A673 (cell line): ENCODE measurements around the gene LYPD5.

Experiments
- EZH2 ChIP-seq: fragments of 200-600 bp; sonication (generic); IDR thresholded peaks from 2 replicates; pipeline ENCODE4 v1.6.1; 2017; ENCODE audit warnings: borderline replicate concordance, low read depth, mild to moderate bottlenecking, mixed read lengths, antibody characterized with exemption, low read length; ENCODE audit not compliant: poor library complexity, severe bottlenecking
- TF ChIP-seq, protein P1 (sequence below): fragments of 300-800, 200-600 bp; sonication (generic); conservative IDR thresholded peaks from 2 replicates; pipeline ENCODE4 v1.5.1; 2017; ENCODE audit warnings: low read depth, mild to moderate bottlenecking, antibody characterized with exemption, low read length, moderate library complexity, mixed read lengths

DNA sequence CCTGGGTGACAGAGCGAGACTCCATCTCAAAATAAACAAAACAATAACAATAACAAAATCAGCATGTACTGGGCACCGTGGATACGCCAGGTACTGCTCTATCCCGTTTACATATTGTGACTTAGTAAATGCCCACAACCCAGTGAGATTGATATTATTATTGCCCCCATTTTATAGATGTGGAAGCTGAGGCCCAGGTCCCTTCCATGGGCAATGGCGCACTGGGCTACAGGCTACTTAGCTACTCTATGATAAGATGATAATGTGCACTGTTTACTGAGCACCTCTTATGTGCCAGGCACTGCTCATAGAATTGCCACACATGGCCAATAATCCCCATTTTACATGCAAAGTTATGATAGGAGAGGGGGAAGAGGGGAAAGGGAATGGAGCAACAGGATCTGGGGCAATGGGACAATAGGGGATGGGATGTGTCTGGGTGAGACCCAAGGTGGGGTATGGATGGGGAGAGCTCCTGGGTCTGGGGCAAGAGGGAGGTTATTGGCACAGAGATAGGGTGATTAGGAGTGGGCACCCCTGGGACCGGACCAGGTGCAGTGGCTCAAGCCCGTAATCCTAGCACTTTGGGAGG lies 26.9 kb downstream of the LYPD5 start:
- TF ChIP-seq, protein P1, sequence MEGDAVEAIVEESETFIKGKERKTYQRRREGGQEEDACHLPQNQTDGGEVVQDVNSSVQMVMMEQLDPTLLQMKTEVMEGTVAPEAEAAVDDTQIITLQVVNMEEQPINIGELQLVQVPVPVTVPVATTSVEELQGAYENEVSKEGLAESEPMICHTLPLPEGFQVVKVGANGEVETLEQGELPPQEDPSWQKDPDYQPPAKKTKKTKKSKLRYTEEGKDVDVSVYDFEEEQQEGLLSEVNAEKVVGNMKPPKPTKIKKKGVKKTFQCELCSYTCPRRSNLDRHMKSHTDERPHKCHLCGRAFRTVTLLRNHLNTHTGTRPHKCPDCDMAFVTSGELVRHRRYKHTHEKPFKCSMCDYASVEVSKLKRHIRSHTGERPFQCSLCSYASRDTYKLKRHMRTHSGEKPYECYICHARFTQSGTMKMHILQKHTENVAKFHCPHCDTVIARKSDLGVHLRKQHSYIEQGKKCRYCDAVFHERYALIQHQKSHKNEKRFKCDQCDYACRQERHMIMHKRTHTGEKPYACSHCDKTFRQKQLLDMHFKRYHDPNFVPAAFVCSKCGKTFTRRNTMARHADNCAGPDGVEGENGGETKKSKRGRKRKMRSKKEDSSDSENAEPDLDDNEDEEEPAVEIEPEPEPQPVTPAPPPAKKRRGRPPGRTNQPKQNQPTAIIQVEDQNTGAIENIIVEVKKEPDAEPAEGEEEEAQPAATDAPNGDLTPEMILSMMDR: no peak
- no peak for TF ChIP-seq EZH2
